Fibroblast of villous mesenchyme (primary cell): ENCODE measurements around the gene PIWIL4. TPM values are rescaled to one million over a fixed set of nuclear protein-coding genes. Genes with fewer than 3 reads are reported as not detected.
A peak's percentile ranks its signal among the peaks of the same experiment; 100 is the strongest.

Source experiments
- DNase-seq: peaks from one replicate; pipeline ENCODE4 v3.0.0-alpha.2; 2010; ENCODE audit warnings: low read depth
- H3K4me3 ChIP-seq: 2 replicates; pipeline ENCODE4 v1.5.1; 2011; ENCODE audit warnings: low read depth, mild to moderate bottlenecking, low read length
- CTCF ChIP-seq: IDR thresholded peaks from 2 replicates; pipeline ENCODE4 v1.5.1; 2012; ENCODE audit warnings: low read depth, mild to moderate bottlenecking, low read length; ENCODE audit not compliant: insufficient read depth
- total RNA-seq: library from RNA; depleted of rRNA; stranded (reverse); fragments of >200 nt; gene quantifications from 2 replicates; pipeline ENCODE4 v1.2.3, GENCODE V29; 2012

PIWIL4 gene
- total RNA-seq, 1 donor = 0.86 TPM

GRCh38 chr11:94558468-94558867, 8.7 kb upstream of the PIWIL4 start:
- no peak overlapping the region for H3K4me3 ChIP-seq
- no peak for DNase-seq
- no peak for TF ChIP-seq CTCF

- TF ChIP-seq CTCF = no peak
- DNase-seq = no peak
- H3K4me3 ChIP-seq = no peak overlapping the region
These were observed 8.2 kb upstream of the PIWIL4 start for GRCh38 chr11:94558932-94559331.

GRCh38 chr11:94559361-94559760, 7.8 kb upstream of the PIWIL4 start:
- H3K4me3 ChIP-seq = no peak overlapping the region
- TF ChIP-seq CTCF = no peak
- DNase-seq = no peak

- no peak overlapping the region for H3K4me3 ChIP-seq
- DNase-seq = no peak
- no peak for TF ChIP-seq CTCF
These were observed 6.3 kb upstream of the PIWIL4 start for GRCh38 chr11:94560834-94561233.

DNA sequence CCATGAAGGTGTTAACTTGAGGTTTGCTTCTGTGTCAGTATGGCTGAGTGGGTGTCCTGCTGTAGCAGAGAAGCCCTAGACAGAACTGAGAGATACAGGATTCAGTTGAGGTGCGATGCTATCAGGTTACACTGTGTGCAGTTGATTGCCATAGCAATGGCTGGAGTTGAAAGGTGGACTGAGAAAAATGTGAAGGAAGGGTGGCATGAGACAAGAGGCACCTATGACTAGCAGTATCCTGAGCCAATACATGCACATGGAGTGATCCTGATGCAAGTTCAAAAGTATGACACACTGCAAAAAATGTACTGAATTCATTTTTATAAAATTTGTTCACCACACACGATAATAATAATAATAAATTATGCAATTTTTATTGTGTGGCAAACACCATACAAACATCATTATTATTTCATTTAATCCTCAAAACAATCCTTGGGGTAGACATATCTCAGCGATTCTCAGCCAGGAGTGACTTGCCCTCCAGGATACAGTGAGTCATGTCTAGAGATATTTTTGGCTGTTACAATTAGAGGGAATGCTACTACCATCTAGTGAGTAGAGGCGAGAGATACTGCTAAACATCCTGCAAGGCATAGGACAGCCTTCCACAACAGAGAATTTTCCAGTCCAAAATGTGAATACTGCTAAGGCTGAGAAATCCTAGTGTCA, 3.9 kb upstream of the PIWIL4 start:
- H3K4me3 ChIP-seq = no peak overlapping the region
- DNase-seq = peak; percentile 46
- TF ChIP-seq CTCF = peak; percentile 30

DNA sequence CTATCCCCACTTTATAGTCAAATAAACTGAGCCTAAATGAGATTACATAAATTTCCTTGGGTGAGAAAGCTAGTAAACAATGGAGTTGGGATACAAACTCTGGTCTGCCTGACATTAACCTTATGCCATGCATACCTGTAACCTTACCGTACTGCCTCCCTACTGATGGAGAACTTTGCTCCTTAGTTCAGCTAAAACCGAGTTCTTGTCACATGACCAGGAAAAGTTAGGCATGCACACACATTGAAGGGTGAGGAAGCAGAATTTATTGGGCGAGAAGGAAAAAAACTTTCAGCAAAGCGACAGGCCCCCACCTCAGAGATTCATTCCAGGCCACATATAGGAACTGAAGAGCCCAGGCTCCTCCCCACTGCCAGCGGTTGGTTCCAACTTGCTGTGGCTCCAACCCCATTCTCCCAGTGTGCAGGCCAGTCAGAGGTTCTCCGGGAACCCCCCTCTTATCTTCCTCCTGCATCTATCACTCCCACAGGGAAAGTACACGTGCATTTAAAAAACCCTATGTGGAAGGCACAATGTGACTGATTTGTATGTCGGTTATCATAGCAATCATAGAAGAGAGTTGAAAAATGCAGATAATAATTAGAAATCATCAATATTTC, 3.2 kb upstream of the PIWIL4 start:
- no peak overlapping the region for H3K4me3 ChIP-seq
- DNase-seq = no peak
- TF ChIP-seq CTCF = no peak
